Kidney (tissue), 11 donors: ENCODE results near the gene FABP2. TPM values are rescaled to one million over a fixed set of nuclear protein-coding genes. Genes with fewer than 3 reads are reported as not detected.
"Not testable (repeated sequence)": the region's sequence is repeated elsewhere in the genome, so short reads cannot be mapped to it uniquely, and the experiment has no call there.

Experiments used
- DNase-seq, 5 donors: peaks; one replicate each; pipeline ENCODE4 v3.0.0-alpha.2; 2013 to 2020
- FAIRE-seq: peaks from 2 replicates; lab custom pipeline; 2012; peaks lifted over from hg19 to GRCh38; lab: Jason Lieb, UNC
- H3K27ac ChIP-seq, 2 donors: one replicate each; pipeline ENCODE4 v1.7.0; 2013; ENCODE audit warnings: low read depth in 2 of 2, low read length in 2 of 2, inconsistent platforms in 1 of 2
- H3K27me3 ChIP-seq: one replicate; pipeline ENCODE4 v1.7.1; 2013; ENCODE audit warnings: low read length, inconsistent platforms; ENCODE audit not compliant: control insufficient read depth, insufficient read depth
- H3K36me3 ChIP-seq, 3 donors: one replicate each; pipeline versions ENCODE4 v1.7.0 to v1.7.1; 2013; ENCODE audit warnings: low read length in 3 of 3, control low read depth in 1 of 3, inconsistent platforms in 1 of 3; ENCODE audit not compliant: insufficient read depth in 3 of 3, control insufficient read depth in 2 of 3
- H3K4me1 ChIP-seq, 3 donors: one replicate each; pipeline versions ENCODE4 v1.7.0 to v1.7.1; 2013; ENCODE audit warnings: low read length in 3 of 3, inconsistent platforms in 1 of 3, low read depth in 1 of 3; ENCODE audit not compliant: control insufficient read depth in 2 of 3, insufficient read depth in 2 of 3
- H3K4me3 ChIP-seq, 3 donors: one replicate each; pipeline versions ENCODE4 v1.7.0 to v1.8.1; 2013; ENCODE audit warnings: low read length in 3 of 3, control low read depth in 1 of 3, inconsistent platforms in 1 of 3
- H3K9ac ChIP-seq, 3 donors: one replicate each; pipeline versions ENCODE4 v1.7.0 to v1.7.1; 2013; ENCODE audit warnings: low read length in 3 of 3, control low read depth in 1 of 3, inconsistent platforms in 1 of 3
- H3K9me3 ChIP-seq, 3 donors: one replicate each; pipeline versions ENCODE4 v1.7.0 to v1.7.1; 2013; ENCODE audit warnings: low read length in 3 of 3, control low read depth in 1 of 3, inconsistent platforms in 1 of 3; ENCODE audit not compliant: control insufficient read depth in 2 of 3, insufficient read depth in 1 of 3
- intact Hi-C: fragments of 100-400 bp; cut with DNase I; formaldehyde crosslinking; loops from one replicate; pipeline ENCODE4 v1.11.1; 2022
- polyA plus RNA-seq: library from polyadenylated mRNA; stranded (reverse); fragments of 350-450 nt; fragmentation: Illumina TruSeq; extraction: RNeasy Lipid Tissue Mini Kit (QIAGEN cat#74804); gene quantifications from one replicate; pipeline ENCODE4 v1.2.3, GENCODE V29; 2014; ENCODE audit warnings: low read depth, low replicate concordance; ENCODE audit not compliant: insufficient read depth
- total RNA-seq: library from RNA; stranded (reverse); fragmentation: NEBNext Ultra II Directional; extraction: Animal tissue kit (Norgen Biotek cat#: 25700); gene quantifications from one replicate; pipeline ENCODE4 v1.2.1, GENCODE V29; 2021
- donor health status: control.
- donor health status: control.
- donor health status: DM: yes; HTN: yes; CAD: no.
- donor health status: Normal renal cell carcinoma (clear cell type).

Gene FABP2
- total and polyA plus RNA-seq, 2 donors from 2014 or later: not detected

- H3K9ac ChIP-seq, H3K36me3 ChIP-seq, H3K27ac ChIP-seq, H3K4me1 ChIP-seq, FAIRE-seq, H3K4me3 ChIP-seq, H3K27me3 ChIP-seq, H3K9me3 ChIP-seq, intact Hi-C loops, DNase-seq: not testable (repeated sequence)
Measured at GRCh38 chr4:119359873-119360272, 37.9 kb upstream of the FABP2 start.

DNA sequence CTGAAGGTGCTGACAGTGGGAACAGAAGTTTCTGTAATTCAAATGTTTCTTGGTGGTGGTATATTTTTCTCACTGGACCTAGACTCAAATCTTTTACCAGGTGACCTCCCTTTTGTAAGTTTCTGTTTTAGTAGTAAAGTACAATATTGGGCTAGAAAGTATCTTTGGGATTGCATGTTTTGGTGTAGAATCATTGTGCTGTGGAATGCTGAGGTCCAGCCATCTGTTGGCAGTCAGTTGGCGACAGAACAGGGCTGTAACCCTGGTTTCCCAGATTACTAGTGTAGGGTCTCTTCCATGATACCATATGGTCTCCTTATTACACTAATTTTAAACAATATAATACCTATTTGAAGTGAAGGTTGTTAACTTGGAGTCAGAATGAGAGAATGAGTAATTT, 34.9 kb upstream of the FABP2 start:
- H3K4me1 ChIP-seq, H3K4me3 ChIP-seq, DNase-seq, H3K9me3 ChIP-seq, FAIRE-seq, H3K9ac ChIP-seq, H3K36me3 ChIP-seq, H3K27ac ChIP-seq, H3K27me3 ChIP-seq, intact Hi-C loops: not testable (repeated sequence)

GRCh38 chr4:119356041-119356440, 34.1 kb upstream of the FABP2 start:
- H3K4me1 ChIP-seq, H3K9me3 ChIP-seq, H3K9ac ChIP-seq, FAIRE-seq, H3K4me3 ChIP-seq, intact Hi-C loops, DNase-seq, H3K27ac ChIP-seq, H3K27me3 ChIP-seq, H3K36me3 ChIP-seq: not testable (repeated sequence)

DNA sequence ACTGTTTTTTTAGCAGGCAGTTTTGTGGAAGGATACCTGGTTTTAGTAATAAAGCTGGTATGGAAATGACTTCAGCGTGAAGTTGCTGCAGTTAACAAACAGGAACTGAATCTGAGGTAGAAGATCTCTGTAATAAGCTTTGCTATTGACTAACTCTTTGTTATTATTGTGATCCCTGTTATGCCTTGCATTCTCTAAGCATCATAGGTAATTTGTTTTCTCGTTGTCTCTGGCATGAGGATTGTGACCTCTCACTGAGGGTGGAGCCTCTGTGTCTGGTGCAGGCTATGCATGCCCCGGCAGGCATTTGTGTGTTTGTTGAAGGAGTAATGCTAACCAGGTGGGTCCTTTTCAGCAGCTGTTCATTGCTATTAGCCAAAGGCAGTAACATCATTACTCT, 31.4 kb upstream of the FABP2 start:
- H3K9me3 ChIP-seq, H3K27ac ChIP-seq, H3K4me3 ChIP-seq, H3K36me3 ChIP-seq, FAIRE-seq, H3K9ac ChIP-seq, DNase-seq, H3K4me1 ChIP-seq, H3K27me3 ChIP-seq, intact Hi-C loops: not testable (repeated sequence)

GRCh38 chr4:119348169-119348568, 26.2 kb upstream of the FABP2 start:
- H3K9me3 ChIP-seq, H3K36me3 ChIP-seq, H3K27me3 ChIP-seq, H3K4me3 ChIP-seq, H3K27ac ChIP-seq, FAIRE-seq, H3K4me1 ChIP-seq, intact Hi-C loops, DNase-seq, H3K9ac ChIP-seq: not testable (repeated sequence)

DNA sequence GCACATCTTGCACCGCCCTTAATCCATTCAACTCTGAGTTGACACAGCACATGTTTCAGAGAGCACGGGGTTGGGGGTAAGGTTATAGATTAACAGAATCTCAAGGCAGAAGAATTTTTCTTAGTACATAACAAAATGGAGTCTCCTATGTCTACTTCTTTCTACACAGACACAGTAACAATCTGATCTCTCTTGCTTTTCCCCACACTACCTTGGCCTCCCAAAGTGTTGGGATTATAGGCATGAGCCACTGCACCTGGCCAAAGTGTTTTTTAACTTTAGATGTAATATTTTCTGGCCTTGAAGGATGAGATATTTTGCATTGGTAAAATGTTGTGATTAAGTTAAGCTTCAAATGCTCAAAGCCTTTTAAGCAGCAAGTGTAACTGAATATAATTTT, 21.4 kb upstream of the FABP2 start:
- H3K27me3 ChIP-seq, H3K9me3 ChIP-seq, H3K9ac ChIP-seq, H3K4me3 ChIP-seq, H3K4me1 ChIP-seq, FAIRE-seq, DNase-seq, H3K27ac ChIP-seq, intact Hi-C loops, H3K36me3 ChIP-seq: not testable (repeated sequence)

DNA sequence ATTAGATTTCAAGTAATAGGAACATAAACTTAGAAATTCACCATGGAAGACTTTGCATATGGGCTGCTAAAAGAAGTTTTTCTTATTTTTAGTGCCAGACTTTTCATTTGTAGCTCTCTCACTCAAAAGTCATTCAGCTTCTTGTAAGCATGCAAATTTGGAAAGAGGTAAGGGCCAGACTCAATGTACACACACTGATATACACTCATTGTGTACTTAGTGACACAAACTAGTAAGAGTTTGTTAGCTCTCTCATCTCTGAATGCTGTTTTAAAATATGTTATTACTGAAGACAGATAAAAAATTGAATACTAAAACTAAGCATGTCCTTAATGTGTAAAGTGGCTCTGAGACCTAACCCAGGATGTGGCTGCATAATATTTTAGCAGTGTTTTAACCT, 18.0 kb upstream of the FABP2 start:
- DNase-seq, H3K4me1 ChIP-seq, FAIRE-seq, H3K9me3 ChIP-seq, H3K27ac ChIP-seq, H3K4me3 ChIP-seq, intact Hi-C loops, H3K36me3 ChIP-seq, H3K9ac ChIP-seq, H3K27me3 ChIP-seq: not testable (repeated sequence)
